ENCODE measurements around the gene RTKN2. TPM values are rescaled to one million over a fixed set of nuclear protein-coding genes. Genes with fewer than 3 reads are reported as not detected.

Gene RTKN2
- total RNA-seq, 1 experiment from 2014 or later = 14.4 TPM

DNA sequence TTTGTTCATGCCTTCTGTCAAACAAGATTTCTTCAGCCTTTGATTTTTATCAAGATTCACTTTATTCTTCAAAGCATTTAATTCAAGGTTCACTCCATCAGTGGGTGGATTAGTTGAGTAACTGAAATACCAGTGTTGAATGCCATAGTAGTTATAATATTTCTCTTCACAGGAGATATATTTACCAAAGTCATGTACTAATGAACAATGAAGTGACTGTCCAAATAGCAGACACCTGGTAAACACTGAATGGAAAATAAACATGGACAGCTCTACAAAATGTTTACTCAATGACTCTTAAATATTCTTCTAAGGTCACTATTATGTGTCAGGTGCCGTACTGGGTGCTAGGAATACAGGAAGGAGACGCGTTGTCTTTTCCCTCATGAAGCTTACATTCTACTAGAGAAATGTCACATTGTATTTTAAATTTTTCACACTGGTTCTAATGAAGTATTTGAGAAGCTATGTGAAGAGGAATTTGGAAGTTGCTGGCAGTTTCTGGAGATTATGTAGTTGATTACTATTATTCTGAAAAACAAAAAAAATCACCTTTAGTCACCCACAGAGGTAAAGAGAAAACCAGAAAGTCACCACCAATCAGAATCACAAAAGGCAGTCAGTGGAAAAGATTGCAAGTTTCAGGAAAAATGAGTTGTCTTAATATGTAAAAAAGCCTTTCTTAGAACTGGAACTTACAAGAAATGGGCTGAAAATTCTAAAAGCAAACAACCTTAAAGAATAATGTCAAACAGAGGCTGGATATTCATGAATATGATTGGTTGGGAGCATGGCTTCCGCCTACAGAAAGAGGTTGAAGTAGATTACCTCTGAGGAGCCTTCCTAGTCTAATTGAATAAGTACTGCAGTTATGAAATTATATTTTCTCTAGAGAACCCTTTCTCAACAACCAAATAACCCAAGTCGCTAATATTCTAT, 84.5 kb downstream of the RTKN2 start:
- TF ChIP-seq, protein P1, sequence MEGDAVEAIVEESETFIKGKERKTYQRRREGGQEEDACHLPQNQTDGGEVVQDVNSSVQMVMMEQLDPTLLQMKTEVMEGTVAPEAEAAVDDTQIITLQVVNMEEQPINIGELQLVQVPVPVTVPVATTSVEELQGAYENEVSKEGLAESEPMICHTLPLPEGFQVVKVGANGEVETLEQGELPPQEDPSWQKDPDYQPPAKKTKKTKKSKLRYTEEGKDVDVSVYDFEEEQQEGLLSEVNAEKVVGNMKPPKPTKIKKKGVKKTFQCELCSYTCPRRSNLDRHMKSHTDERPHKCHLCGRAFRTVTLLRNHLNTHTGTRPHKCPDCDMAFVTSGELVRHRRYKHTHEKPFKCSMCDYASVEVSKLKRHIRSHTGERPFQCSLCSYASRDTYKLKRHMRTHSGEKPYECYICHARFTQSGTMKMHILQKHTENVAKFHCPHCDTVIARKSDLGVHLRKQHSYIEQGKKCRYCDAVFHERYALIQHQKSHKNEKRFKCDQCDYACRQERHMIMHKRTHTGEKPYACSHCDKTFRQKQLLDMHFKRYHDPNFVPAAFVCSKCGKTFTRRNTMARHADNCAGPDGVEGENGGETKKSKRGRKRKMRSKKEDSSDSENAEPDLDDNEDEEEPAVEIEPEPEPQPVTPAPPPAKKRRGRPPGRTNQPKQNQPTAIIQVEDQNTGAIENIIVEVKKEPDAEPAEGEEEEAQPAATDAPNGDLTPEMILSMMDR (conservative IDR thresholded peaks at IDR 0.05) = no peak
- Histone ChIP-seq H2AK5ac (ENCODE audit: insufficient read length, low read length) (no peak overlapping the region), H3K14ac (ENCODE audit: insufficient read depth, low read length) (no peak overlapping the region), H3K9ac (ENCODE audit: extremely low read depth, insufficient read length, low read length) (no peak overlapping the region), H3K23me2 (ENCODE audit: insufficient read length, low read depth, low read length, poor library complexity, severe bottlenecking) (no peaks in the 10 kb centered on the region), H3K4me1 (ENCODE audit: insufficient read depth, low read length) (no peaks in the 10 kb centered on the region), H3K79me2 (ENCODE audit: insufficient read depth, low read length) (no peaks in the 10 kb centered on the region), H3K4me2 (ENCODE audit: insufficient read depth, insufficient read length, low read length) (no peak overlapping the region), H3K79me1 (ENCODE audit: insufficient read depth, low read depth, low read length, poor library complexity, severe bottlenecking) (no peaks in the 10 kb centered on the region), H3K18ac (ENCODE audit: insufficient read length, low read depth, low read length) (no peak overlapping the region), H3K23ac (ENCODE audit: insufficient read length, low read depth, low read length) (no peak overlapping the region), H3T11ph (ENCODE audit: low read length) (no peak overlapping the region), H4K20me1 (ENCODE audit: control insufficient read depth, insufficient read depth, insufficient read length) (no peaks in the 10 kb centered on the region), H2AFZ (ENCODE audit: low read length) (no peak overlapping the region), H3K9me3 (ENCODE audit: control insufficient read depth, low read depth, low read length) (no peaks in the 10 kb centered on the region), H2BK5ac (ENCODE audit: insufficient read length, low read length) (no peak overlapping the region), H3K27me3 (ENCODE audit: insufficient read depth, low read length) (no peaks in the 10 kb centered on the region), H2BK12ac (ENCODE audit: insufficient read length, low read depth, low read length) (no peak overlapping the region), H4K91ac (ENCODE audit: insufficient read length, low read depth, low read length) (no peak overlapping the region), H2BK20ac (ENCODE audit: low read depth, low read length, poor library complexity, severe bottlenecking) (no peak overlapping the region), H3K56ac (ENCODE audit: insufficient read length, low read depth, low read length) (no peak overlapping the region), H4K5ac (ENCODE audit: insufficient read length, low read depth, low read length) (no peak overlapping the region), H2BK15ac (ENCODE audit: low read depth, low read length) (no peak overlapping the region), H3K27ac (ENCODE audit: insufficient read length, low read depth, low read length) (no peak overlapping the region), H2BK120ac (ENCODE audit: low read depth, low read length, poor library complexity, severe bottlenecking) (no peak overlapping the region), H3K4ac (ENCODE audit: low read depth, low read length) (no peak overlapping the region), H4K8ac (replicated peaks; ENCODE audit: insufficient read length, low read depth, low read length) (no peak overlapping the region)
- Mint-ChIP-seq H3K9me3 (peaks cover 0 to 3% of the 10 kb centered on the region in 2 experiments; a peak in 1 of 5 replicates), H3K36me3 (ENCODE audit: insufficient read depth in 1 of 3, low read depth in 3 of 3) (peaks cover 2 to 11% (median 2%) of the 10 kb centered on the region in 3 experiments; a peak in 3 of 7 replicates), H3K27me3 (ENCODE audit: low read depth) (no peaks in the 10 kb centered on the region), H3K27ac (no peak overlapping the region; a peak in 1 of 7 replicates), H3K4me3 (no peak overlapping the region), H3K4me1 (peaks cover 13 to 19% of the 10 kb centered on the region in 2 experiments)
- WGBS (ENCODE audit: extremely low coverage, insufficient read length, low lambda C conversion rate) = 100% methylated on average over 1 of the region's 5 CpGs
- no peak for DNase-seq

All from H9 (cell line).